Panc1 (cell line): ENCODE measurements around the gene PPP2R3A. TPM values are rescaled to one million over a fixed set of nuclear protein-coding genes. Genes with fewer than 3 reads are reported as not detected.

Experiments
- ATAC-seq: fragments of 200-7000 bp; cut with Tn5 transposase; 2 replicates; pipeline ENCODE4 v1.9.1; 2020; ENCODE audit warnings: mild to moderate bottlenecking, moderate library complexity
- BruUV-seq: library from RNA; stranded (reverse); fragments of 400-500 nt; replicated peaks from 2 replicates; lab custom pipeline; 2021; lab: Mats Ljungman, UMichigan
- CTCF ChIA-PET: fragments of 300-600 bp; sonication (Branson Sonifier 250); formaldehyde crosslinking; loops from one replicate; lab custom pipeline; 2022; ENCODE audit warnings: antibody characterized with exemption; lab: Charles Lee
- POLR2A ChIA-PET: fragments of 300-600 bp; sonication (Branson Sonifier 250); formaldehyde crosslinking; loops from one replicate; lab custom pipeline; 2022; ENCODE audit warnings: antibody characterized with exemption; lab: Charles Lee
- DNase-seq: peaks from one replicate; pipeline ENCODE4 v3.0.0-alpha.2; 2010; ENCODE audit warnings: low read depth, low spot score
- H3K27ac ChIP-seq: 2 replicates; pipeline ENCODE4 v1.5.1; 2011; ENCODE audit warnings: mild to moderate bottlenecking, low read length, inconsistent platforms
- H3K27me3 ChIP-seq: fragments of 200-500 bp; sonication (Bioruptor generic); 2 replicates; pipeline ENCODE4 v1.6.0; 2014; ENCODE audit warnings: low read length, inconsistent platforms; ENCODE audit not compliant: control insufficient read depth, insufficient read depth
- H3K36me3 ChIP-seq: fragments of 200-500 bp; sonication (Bioruptor generic); 2 replicates; pipeline ENCODE4 v1.5.1; 2014; ENCODE audit warnings: inconsistent platforms, mild to moderate bottlenecking, low read length, moderate library complexity; ENCODE audit not compliant: control insufficient read depth, insufficient read depth
- H3K4me1 ChIP-seq: 2 replicates; pipeline ENCODE4 v1.5.1; 2011; ENCODE audit warnings: inconsistent platforms, mild to moderate bottlenecking, low read length, moderate library complexity; ENCODE audit not compliant: control insufficient read depth, insufficient read depth
- H3K4me3 ChIP-seq, 2 experiments: 2 replicates each; pipeline ENCODE4 v1.5.1; 2011 to 2012; ENCODE audit warnings: low read depth in 2 of 2, low read length in 2 of 2, mild to moderate bottlenecking in 2 of 2, inconsistent platforms in 1 of 2, moderate library complexity in 1 of 2
- H3K9me3 ChIP-seq: fragments of 200-500 bp; sonication (Bioruptor generic); 2 replicates; pipeline ENCODE4 v1.5.1; 2014; ENCODE audit warnings: low read depth, mild to moderate bottlenecking, inconsistent platforms, low read length, moderate library complexity; ENCODE audit not compliant: control insufficient read depth, insufficient read depth
- POLR2AphosphoS5 ChIP-seq: IDR thresholded peaks from 2 replicates; pipeline ENCODE4 v1.6.1; 2012; ENCODE audit warnings: mild to moderate bottlenecking, low read depth, low read length, moderate library complexity
- SIN3A ChIP-seq: IDR thresholded peaks from 2 replicates; pipeline ENCODE4 v1.6.1; 2012; ENCODE audit warnings: low read depth, mild to moderate bottlenecking, low read length, moderate library complexity, borderline replicate concordance; ENCODE audit not compliant: insufficient read depth
- TCF7L2 ChIP-seq: IDR thresholded peaks from 2 replicates; pipeline ENCODE4 v1.6.1; 2011; ENCODE audit warnings: mild to moderate bottlenecking, low read depth, low read length, inconsistent platforms
- in situ Hi-C: cut with HindIII; loops from 2 replicates; pipeline ENCODE4 v1.10.0; 2016; ENCODE audit warnings: low sequenced_read_pairs, low pct_unique_long_range_greater_than_20kb
- intact Hi-C: fragments of 100-400 bp; cut with micrococcal nuclease; formaldehyde crosslinking; loops from one replicate; pipeline ENCODE4 v1.10.0; 2022; ENCODE audit not compliant: unreplicated experiment
- total RNA-seq: library from RNA; stranded (reverse); gene quantifications from one replicate; pipeline ENCODE4 v1.2.1, GENCODE V29; 2021; ENCODE audit not compliant: unreplicated experiment
- TF ChIP-seq, protein P1 (sequence below): fragments of 450-650 bp; IDR thresholded peaks from 2 replicates; pipeline ENCODE4 v1.5.1; 2017; ENCODE audit warnings: mild to moderate bottlenecking
- TF ChIP-seq, protein P2 (sequence below), 2 experiments: IDR thresholded peaks; 2 replicates each; pipeline ENCODE4 v1.6.1; 2011 to 2012; ENCODE audit warnings: low read depth in 2 of 2, control low read depth in 1 of 2, low read length in 1 of 2, mild to moderate bottlenecking in 1 of 2, moderate library complexity in 1 of 2; ENCODE audit not compliant: insufficient read depth in 1 of 2

The PPP2R3A gene
- total RNA-seq, 1 experiment from 2014 or later: 8.1 TPM

DNA sequence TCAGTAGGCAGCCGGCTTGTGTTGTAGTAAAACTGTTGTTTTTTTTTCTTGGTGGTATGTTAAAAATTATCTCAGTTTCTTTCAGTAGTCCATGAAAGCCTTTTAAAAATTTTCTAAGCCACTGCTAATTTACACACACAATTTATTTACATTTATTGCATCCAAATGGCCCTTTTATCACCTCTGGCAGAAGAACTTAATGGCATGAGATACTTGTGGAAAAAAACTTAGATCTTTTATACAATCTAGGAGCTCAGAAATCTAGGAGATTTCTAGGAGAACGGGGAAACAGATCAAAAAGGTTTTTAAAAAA lies 1.4 kb downstream of the PPP2R3A start:
- intact Hi-C loops: no loop called here
- in situ Hi-C loops: no loop called here
- Histone ChIP-seq H3K4me1 (peaks cover 13% of the 10 kb centered on the region), H3K9me3 (no peaks in the 10 kb centered on the region), H3K4me3 (peak overlapping the region; percentile 84 to 87), H3K36me3 (no peaks in the 10 kb centered on the region), H3K27me3 (no peaks in the 10 kb centered on the region), H3K27ac (peak overlapping the region; percentile 68; the same call in 1 of the 2 replicates)
- CTCF ChIA-PET: interaction anchor here (0.7 to 1.1 kb wide), 2 partner anchors 76 to 294 kb away, joined by 3 to 4 read pairs; no protein-coding TSS in a partner anchor
- TF ChIP-seq, protein P1, sequence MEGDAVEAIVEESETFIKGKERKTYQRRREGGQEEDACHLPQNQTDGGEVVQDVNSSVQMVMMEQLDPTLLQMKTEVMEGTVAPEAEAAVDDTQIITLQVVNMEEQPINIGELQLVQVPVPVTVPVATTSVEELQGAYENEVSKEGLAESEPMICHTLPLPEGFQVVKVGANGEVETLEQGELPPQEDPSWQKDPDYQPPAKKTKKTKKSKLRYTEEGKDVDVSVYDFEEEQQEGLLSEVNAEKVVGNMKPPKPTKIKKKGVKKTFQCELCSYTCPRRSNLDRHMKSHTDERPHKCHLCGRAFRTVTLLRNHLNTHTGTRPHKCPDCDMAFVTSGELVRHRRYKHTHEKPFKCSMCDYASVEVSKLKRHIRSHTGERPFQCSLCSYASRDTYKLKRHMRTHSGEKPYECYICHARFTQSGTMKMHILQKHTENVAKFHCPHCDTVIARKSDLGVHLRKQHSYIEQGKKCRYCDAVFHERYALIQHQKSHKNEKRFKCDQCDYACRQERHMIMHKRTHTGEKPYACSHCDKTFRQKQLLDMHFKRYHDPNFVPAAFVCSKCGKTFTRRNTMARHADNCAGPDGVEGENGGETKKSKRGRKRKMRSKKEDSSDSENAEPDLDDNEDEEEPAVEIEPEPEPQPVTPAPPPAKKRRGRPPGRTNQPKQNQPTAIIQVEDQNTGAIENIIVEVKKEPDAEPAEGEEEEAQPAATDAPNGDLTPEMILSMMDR: no peak
- no peak for DNase-seq
- no peak for ATAC-seq
- BruUV-seq: no TSS peak
- POLR2A ChIA-PET: interaction anchor here (0.6 kb wide), 1 partner anchor 203 kb away, joined by 7 read pairs; no protein-coding TSS in a partner anchor

DNA sequence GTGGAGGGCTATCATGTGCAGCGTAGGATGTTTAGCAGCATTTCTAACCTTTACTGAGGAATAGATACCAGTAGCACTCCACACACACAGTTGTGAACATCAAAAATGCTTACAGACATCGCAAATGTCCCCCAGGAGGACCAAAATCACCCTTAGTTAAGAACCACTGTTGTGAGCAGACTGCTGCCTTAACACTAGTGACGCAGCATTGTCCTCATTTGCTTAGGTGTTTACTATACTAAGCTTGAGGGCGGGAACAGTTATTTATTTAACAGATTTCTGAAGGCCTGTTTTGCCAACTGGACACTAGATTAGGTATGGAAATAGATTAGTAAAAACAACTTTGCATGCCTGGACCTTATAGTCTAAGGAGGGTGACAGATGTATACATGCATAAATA lies 2.3 kb downstream of the PPP2R3A start:
- intact Hi-C loops: no loop called here
- Histone ChIP-seq H3K9me3 (no peaks in the 10 kb centered on the region), H3K27me3 (no peaks in the 10 kb centered on the region), H3K4me1 (peaks cover 13% of the 10 kb centered on the region), H3K36me3 (no peaks in the 10 kb centered on the region), H3K27ac (no peak overlapping the region), H3K4me3 (no peak overlapping the region)
- ChIA-PET CTCF (interaction anchor here (1.1 kb wide), 1 partner anchor 75 kb away, joined by 4 read pairs; no protein-coding TSS in a partner anchor), POLR2A (no interaction called here)
- in situ Hi-C loops: no loop called here
- no peak for ATAC-seq
- TF ChIP-seq TCF7L2 (no peak), SIN3A (no peak), POLR2AphosphoS5 (no peak)
- TF ChIP-seq, protein P2, sequence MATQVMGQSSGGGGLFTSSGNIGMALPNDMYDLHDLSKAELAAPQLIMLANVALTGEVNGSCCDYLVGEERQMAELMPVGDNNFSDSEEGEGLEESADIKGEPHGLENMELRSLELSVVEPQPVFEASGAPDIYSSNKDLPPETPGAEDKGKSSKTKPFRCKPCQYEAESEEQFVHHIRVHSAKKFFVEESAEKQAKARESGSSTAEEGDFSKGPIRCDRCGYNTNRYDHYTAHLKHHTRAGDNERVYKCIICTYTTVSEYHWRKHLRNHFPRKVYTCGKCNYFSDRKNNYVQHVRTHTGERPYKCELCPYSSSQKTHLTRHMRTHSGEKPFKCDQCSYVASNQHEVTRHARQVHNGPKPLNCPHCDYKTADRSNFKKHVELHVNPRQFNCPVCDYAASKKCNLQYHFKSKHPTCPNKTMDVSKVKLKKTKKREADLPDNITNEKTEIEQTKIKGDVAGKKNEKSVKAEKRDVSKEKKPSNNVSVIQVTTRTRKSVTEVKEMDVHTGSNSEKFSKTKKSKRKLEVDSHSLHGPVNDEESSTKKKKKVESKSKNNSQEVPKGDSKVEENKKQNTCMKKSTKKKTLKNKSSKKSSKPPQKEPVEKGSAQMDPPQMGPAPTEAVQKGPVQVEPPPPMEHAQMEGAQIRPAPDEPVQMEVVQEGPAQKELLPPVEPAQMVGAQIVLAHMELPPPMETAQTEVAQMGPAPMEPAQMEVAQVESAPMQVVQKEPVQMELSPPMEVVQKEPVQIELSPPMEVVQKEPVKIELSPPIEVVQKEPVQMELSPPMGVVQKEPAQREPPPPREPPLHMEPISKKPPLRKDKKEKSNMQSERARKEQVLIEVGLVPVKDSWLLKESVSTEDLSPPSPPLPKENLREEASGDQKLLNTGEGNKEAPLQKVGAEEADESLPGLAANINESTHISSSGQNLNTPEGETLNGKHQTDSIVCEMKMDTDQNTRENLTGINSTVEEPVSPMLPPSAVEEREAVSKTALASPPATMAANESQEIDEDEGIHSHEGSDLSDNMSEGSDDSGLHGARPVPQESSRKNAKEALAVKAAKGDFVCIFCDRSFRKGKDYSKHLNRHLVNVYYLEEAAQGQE (IDR thresholded peaks at IDR 0.05; ENCODE audit: insufficient read depth in 1 of 2, low read depth in 2 of 2, low read length in 1 of 2): no peak
- TF ChIP-seq, protein P1: no peak
- BruUV-seq: no TSS peak
- no peak for DNase-seq
